WTC11 (cell line): ENCODE data around the gene UHRF1.

Source experiments
- ELF4 ChIP-seq: sonication (generic); formaldehyde crosslinking; IDR thresholded peaks from 2 replicates; pipeline ENCODE4 v1.8.1; 2022; ENCODE audit warnings: low read depth, mild to moderate bottlenecking, moderate library complexity, missing genetic modification reagents
- ZBTB21 ChIP-seq: sonication (generic); formaldehyde crosslinking; IDR thresholded peaks from 2 replicates; pipeline ENCODE4 v1.8.1; 2023; ENCODE audit warnings: mild to moderate bottlenecking, missing genetic modification reagents, borderline replicate concordance
- ZNF416 ChIP-seq: fragments of 250-450 bp; sonication (Bioruptor Pico); IDR thresholded peaks from 2 replicates; pipeline ENCODE4 v1.9.0; 2021; ENCODE audit warnings: mild to moderate bottlenecking, inconsistent platforms
- TF ChIP-seq, protein P1 (sequence below): fragments of 200-600 bp; IDR thresholded peaks from 2 replicates; pipeline ENCODE4 v1.8.0; 2022; ENCODE audit warnings: antibody characterized with exemption
- TF ChIP-seq, protein P2 (sequence below): sonication (generic); formaldehyde crosslinking; IDR thresholded peaks from 2 replicates; pipeline ENCODE4 v1.8.1; 2022; ENCODE audit warnings: low read depth, missing genetic modification reagents, borderline replicate concordance
- TF ChIP-seq, protein P3 (sequence below): sonication (generic); formaldehyde crosslinking; conservative IDR thresholded peaks from 2 replicates; pipeline ENCODE4 v1.8.1; 2023; ENCODE audit warnings: mild to moderate bottlenecking, low read depth, missing genetic modification reagents, moderate library complexity
- TF ChIP-seq, protein P4 (sequence below): sonication (generic); formaldehyde crosslinking; conservative IDR thresholded peaks from 2 replicates; pipeline ENCODE4 v1.8.1; 2022; ENCODE audit warnings: mild to moderate bottlenecking, missing genetic modification reagents
- TF ChIP-seq, protein P5 (sequence below): sonication (generic); formaldehyde crosslinking; IDR thresholded peaks from 2 replicates; pipeline ENCODE4 v1.8.1; 2023; ENCODE audit warnings: mild to moderate bottlenecking, missing genetic modification reagents, moderate library complexity
- TF ChIP-seq, protein P6 (sequence below): sonication (generic); formaldehyde crosslinking; IDR thresholded peaks from 2 replicates; pipeline ENCODE4 v1.8.0; 2022; ENCODE audit warnings: mild to moderate bottlenecking, missing genetic modification reagents

DNA sequence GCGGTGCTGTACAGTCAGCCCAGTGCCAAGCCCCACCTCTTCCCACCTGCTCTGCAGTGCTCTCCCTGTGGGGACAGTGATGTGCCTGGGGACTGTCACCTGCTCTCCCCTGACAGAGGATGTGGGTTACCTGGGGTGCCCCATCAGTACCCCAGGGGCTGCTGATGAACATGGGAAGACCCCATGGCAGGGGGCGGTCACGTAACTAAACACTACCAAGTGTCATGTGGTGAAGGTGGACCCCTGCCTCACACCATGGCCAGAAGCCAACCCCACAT, 72.3 kb downstream of the UHRF1 start:
- TF ChIP-seq, protein P1, sequence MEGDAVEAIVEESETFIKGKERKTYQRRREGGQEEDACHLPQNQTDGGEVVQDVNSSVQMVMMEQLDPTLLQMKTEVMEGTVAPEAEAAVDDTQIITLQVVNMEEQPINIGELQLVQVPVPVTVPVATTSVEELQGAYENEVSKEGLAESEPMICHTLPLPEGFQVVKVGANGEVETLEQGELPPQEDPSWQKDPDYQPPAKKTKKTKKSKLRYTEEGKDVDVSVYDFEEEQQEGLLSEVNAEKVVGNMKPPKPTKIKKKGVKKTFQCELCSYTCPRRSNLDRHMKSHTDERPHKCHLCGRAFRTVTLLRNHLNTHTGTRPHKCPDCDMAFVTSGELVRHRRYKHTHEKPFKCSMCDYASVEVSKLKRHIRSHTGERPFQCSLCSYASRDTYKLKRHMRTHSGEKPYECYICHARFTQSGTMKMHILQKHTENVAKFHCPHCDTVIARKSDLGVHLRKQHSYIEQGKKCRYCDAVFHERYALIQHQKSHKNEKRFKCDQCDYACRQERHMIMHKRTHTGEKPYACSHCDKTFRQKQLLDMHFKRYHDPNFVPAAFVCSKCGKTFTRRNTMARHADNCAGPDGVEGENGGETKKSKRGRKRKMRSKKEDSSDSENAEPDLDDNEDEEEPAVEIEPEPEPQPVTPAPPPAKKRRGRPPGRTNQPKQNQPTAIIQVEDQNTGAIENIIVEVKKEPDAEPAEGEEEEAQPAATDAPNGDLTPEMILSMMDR: no peak
- TF ChIP-seq, protein P2, sequence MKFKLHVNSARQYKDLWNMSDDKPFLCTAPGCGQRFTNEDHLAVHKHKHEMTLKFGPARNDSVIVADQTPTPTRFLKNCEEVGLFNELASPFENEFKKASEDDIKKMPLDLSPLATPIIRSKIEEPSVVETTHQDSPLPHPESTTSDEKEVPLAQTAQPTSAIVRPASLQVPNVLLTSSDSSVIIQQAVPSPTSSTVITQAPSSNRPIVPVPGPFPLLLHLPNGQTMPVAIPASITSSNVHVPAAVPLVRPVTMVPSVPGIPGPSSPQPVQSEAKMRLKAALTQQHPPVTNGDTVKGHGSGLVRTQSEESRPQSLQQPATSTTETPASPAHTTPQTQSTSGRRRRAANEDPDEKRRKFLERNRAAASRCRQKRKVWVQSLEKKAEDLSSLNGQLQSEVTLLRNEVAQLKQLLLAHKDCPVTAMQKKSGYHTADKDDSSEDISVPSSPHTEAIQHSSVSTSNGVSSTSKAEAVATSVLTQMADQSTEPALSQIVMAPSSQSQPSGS (CRISPR knock-in tag): no peak
- TF ChIP-seq, protein P3, sequence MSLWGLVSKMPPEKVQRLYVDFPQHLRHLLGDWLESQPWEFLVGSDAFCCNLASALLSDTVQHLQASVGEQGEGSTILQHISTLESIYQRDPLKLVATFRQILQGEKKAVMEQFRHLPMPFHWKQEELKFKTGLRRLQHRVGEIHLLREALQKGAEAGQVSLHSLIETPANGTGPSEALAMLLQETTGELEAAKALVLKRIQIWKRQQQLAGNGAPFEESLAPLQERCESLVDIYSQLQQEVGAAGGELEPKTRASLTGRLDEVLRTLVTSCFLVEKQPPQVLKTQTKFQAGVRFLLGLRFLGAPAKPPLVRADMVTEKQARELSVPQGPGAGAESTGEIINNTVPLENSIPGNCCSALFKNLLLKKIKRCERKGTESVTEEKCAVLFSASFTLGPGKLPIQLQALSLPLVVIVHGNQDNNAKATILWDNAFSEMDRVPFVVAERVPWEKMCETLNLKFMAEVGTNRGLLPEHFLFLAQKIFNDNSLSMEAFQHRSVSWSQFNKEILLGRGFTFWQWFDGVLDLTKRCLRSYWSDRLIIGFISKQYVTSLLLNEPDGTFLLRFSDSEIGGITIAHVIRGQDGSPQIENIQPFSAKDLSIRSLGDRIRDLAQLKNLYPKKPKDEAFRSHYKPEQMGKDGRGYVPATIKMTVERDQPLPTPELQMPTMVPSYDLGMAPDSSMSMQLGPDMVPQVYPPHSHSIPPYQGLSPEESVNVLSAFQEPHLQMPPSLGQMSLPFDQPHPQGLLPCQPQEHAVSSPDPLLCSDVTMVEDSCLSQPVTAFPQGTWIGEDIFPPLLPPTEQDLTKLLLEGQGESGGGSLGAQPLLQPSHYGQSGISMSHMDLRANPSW (CRISPR knock-in tag): no peak
- TF ChIP-seq, protein P4, sequence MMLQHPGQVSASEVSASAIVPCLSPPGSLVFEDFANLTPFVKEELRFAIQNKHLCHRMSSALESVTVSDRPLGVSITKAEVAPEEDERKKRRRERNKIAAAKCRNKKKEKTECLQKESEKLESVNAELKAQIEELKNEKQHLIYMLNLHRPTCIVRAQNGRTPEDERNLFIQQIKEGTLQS (CRISPR knock-in tag): no peak
- TF ChIP-seq ZNF416 (CRISPR knock-in tag): no peak
- no peak for TF ChIP-seq ELF4 (CRISPR knock-in tag)
- no peak for TF ChIP-seq ZBTB21 (CRISPR knock-in tag)
- TF ChIP-seq, protein P5, sequence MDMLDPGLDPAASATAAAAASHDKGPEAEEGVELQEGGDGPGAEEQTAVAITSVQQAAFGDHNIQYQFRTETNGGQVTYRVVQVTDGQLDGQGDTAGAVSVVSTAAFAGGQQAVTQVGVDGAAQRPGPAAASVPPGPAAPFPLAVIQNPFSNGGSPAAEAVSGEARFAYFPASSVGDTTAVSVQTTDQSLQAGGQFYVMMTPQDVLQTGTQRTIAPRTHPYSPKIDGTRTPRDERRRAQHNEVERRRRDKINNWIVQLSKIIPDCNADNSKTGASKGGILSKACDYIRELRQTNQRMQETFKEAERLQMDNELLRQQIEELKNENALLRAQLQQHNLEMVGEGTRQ (CRISPR knock-in tag): no peak
- TF ChIP-seq, protein P6, sequence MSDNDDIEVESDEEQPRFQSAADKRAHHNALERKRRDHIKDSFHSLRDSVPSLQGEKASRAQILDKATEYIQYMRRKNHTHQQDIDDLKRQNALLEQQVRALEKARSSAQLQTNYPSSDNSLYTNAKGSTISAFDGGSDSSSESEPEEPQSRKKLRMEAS: no peak
